ENCODE measurements around the gene RBMX.

Gene RBMX

GRCh38 chrX:136829413-136829812, 51.1 kb downstream of the RBMX start:
- no peak for DNase-seq

- DNase-seq: no peak
Measured at GRCh38 chrX:136828830-136829229, 51.7 kb downstream of the RBMX start.

GRCh38 chrX:136827026-136827425, 53.5 kb downstream of the RBMX start:
- DNase-seq: no peak

GRCh38 chrX:136825771-136826170, 54.8 kb downstream of the RBMX start:
- DNase-seq: no peak

Measured in activated gamma-delta T cell treated with Interleukin-2 at 50 U/mL for 16 hours (primary cell).